CD4-positive, alpha-beta T cell treated with Interleukin-15 for 4 hours (primary cell): ENCODE data around the gene SNRK.

Experiments
- DNase-seq: peaks from one replicate; pipeline ENCODE4 v3.0.0-alpha.2; 2020; ENCODE audit warnings: low spot score

Gene SNRK

GRCh38 chr3:43286115-43286840 is at the start of gene SNRK:
SNRK (plus strand) TSS chr3:43286540; CDS start chr3:43303204, 16,664 bp downstream.
- DNase-seq, result peak; percentile 91

GRCh38 chr3:43238801-43239200 is 47.5 kb upstream of the SNRK start:
- no peak for DNase-seq

- DNase-seq, result no peak
These were observed 46.6 kb upstream of the SNRK start for GRCh38 chr3:43239755-43240154.

GRCh38 chr3:43243590-43244587 is 42.5 kb upstream of the SNRK start:
- peak; percentile 21 for DNase-seq

GRCh38 chr3:43244694-43245093 is 41.6 kb upstream of the SNRK start:
- DNase-seq, result no peak

GRCh38 chr3:43246976-43247375 is 39.4 kb upstream of the SNRK start:
- DNase-seq, result no peak

GRCh38 chr3:43247561-43248184 is 38.7 kb upstream of the SNRK start:
- DNase-seq, result no peak

GRCh38 chr3:43248185-43248583 is 38.2 kb upstream of the SNRK start:
- DNase-seq, result no peak

- DNase-seq, result no peak
These were observed 37.4 kb upstream of the SNRK start for GRCh38 chr3:43248973-43249372.

GRCh38 chr3:43249405-43249804 is 36.9 kb upstream of the SNRK start:
- no peak for DNase-seq

GRCh38 chr3:43253294-43253693 is 33.0 kb upstream of the SNRK start:
- no peak for DNase-seq

GRCh38 chr3:43254125-43254524 is 32.2 kb upstream of the SNRK start:
- DNase-seq, result no peak

- no peak for DNase-seq
These were observed 30.7 kb upstream of the SNRK start for GRCh38 chr3:43255662-43256061.

- DNase-seq, result no peak
These were observed 29.5 kb upstream of the SNRK start for GRCh38 chr3:43256714-43257461.

GRCh38 chr3:43257850-43258249 is 28.5 kb upstream of the SNRK start:
- DNase-seq, result no peak

GRCh38 chr3:43259626-43260025 is 26.7 kb upstream of the SNRK start:
- no peak for DNase-seq

- DNase-seq, result no peak
These were observed 25.9 kb upstream of the SNRK start for GRCh38 chr3:43260412-43260811.

- no peak for DNase-seq
These were observed 24.1 kb upstream of the SNRK start for GRCh38 chr3:43262194-43262593.

- no peak for DNase-seq
These were observed 19.9 kb upstream of the SNRK start for GRCh38 chr3:43266451-43266850.

GRCh38 chr3:43266995-43267394 is 19.3 kb upstream of the SNRK start:
- DNase-seq, result no peak

GRCh38 chr3:43268636-43269035 is 17.7 kb upstream of the SNRK start:
- DNase-seq, result no peak

GRCh38 chr3:43270078-43270477 is 16.3 kb upstream of the SNRK start:
- DNase-seq, result no peak
